Endothelial cell of umbilical vein (primary cell): ENCODE measurements around the gene AUTS2. TPM values are rescaled to one million over a fixed set of nuclear protein-coding genes. Genes with fewer than 3 reads are reported as not detected.

Source experiments
- BruUV-seq: library from RNA; stranded (reverse); fragments of 400-500 nt; replicated peaks from 2 replicates; lab custom pipeline; 2021; lab: Mats Ljungman, UMichigan
- CTCF ChIA-PET: fragments of 300-600, 350-600 bp; sonication (Branson Sonifier 250); formaldehyde crosslinking; loops from one replicate; lab custom pipeline; 2021; ENCODE audit warnings: antibody characterized with exemption, inconsistent platforms; lab: Charles Lee
- POLR2A ChIA-PET: fragments of 300-600, 350-600 bp; sonication (Branson Sonifier 250); formaldehyde crosslinking; loops from one replicate; lab custom pipeline; 2021; ENCODE audit warnings: antibody characterized with exemption, inconsistent platforms; lab: Charles Lee
- DNase-seq: peaks from one replicate; pipeline ENCODE4 v3.0.0-alpha.2; 2011; ENCODE audit warnings: low read depth, low spot score
- FAIRE-seq: peaks from 2 replicates; lab custom pipeline; 2011; peaks lifted over from hg19 to GRCh38; lab: Jason Lieb, UNC
- H2AFZ ChIP-seq: 2 replicates; pipeline ENCODE4 v1.6.0; 2012; ENCODE audit warnings: low read depth, low read length, control low read depth, inconsistent platforms
- H3K27ac ChIP-seq: 2 replicates; pipeline ENCODE4 v1.5.1; 2011; ENCODE audit warnings: low read depth, mild to moderate bottlenecking, control low read depth, low read length, moderate library complexity; ENCODE audit not compliant: insufficient read depth
- H3K27me3 ChIP-seq, 2 experiments: 2 replicates each; pipeline versions ENCODE4 v1.6.0 to v1.6.1; 2011; ENCODE audit warnings: low read length in 2 of 2, mixed read lengths in 1 of 2; ENCODE audit not compliant: control insufficient read depth in 2 of 2, insufficient read depth in 2 of 2
- H3K36me3 ChIP-seq, 2 experiments: 2 replicates in 1 of 2; 3 replicates in 1 of 2; pipeline ENCODE4 v1.5.1; 2011; ENCODE audit warnings: low read length in 2 of 2, mild to moderate bottlenecking in 1 of 2, moderate library complexity in 1 of 2; ENCODE audit not compliant: control insufficient read depth in 2 of 2, insufficient read depth in 2 of 2; ENCODE audit errors: extremely low read depth in 1 of 2
- H3K4me1 ChIP-seq: 3 replicates; pipeline ENCODE4 v1.5.1; 2011; ENCODE audit warnings: mild to moderate bottlenecking, low read length; ENCODE audit not compliant: control insufficient read depth, insufficient read depth; ENCODE audit errors: extremely low read depth
- H3K4me2 ChIP-seq: 2 replicates; pipeline ENCODE4 v1.6.1; 2011; ENCODE audit warnings: low read length, control low read depth, mixed read lengths; ENCODE audit not compliant: insufficient read depth
- H3K4me3 ChIP-seq, 3 experiments: fragments of 200-600 bp in 1 of 3; sonication (generic), shearing (Covaris generic) in 1 of 3; replicated peaks in 1 of 3; 2 replicates each; pipeline ENCODE4 v1.5.1; 2011 to 2016; ENCODE audit warnings: control low read depth in 3 of 3, low read length in 3 of 3, mild to moderate bottlenecking in 2 of 3, inconsistent platforms in 1 of 3, low read depth in 1 of 3, moderate library complexity in 1 of 3; ENCODE audit not compliant: insufficient read depth in 1 of 3
- H3K79me2 ChIP-seq: 2 replicates; pipeline ENCODE4 v1.6.0; 2012; ENCODE audit warnings: low read length, inconsistent platforms; ENCODE audit not compliant: control insufficient read depth, insufficient read depth
- H3K9ac ChIP-seq: replicated peaks from 2 replicates; pipeline ENCODE3; 2011; ENCODE audit warnings: low read length, control low read depth; ENCODE audit not compliant: insufficient read depth; ENCODE audit errors: extremely low read depth
- H3K9me1 ChIP-seq: replicated peaks from 3 replicates; pipeline ENCODE4 v1.6.0; 2011; ENCODE audit warnings: mild to moderate bottlenecking, low read length; ENCODE audit not compliant: control insufficient read depth, insufficient read depth; ENCODE audit errors: extremely low read depth
- H3K9me3 ChIP-seq: replicated peaks from 2 replicates; pipeline ENCODE4 v1.5.1; 2012; ENCODE audit warnings: low read length, inconsistent platforms; ENCODE audit not compliant: control insufficient read depth, insufficient read depth
- H4K20me1 ChIP-seq: replicated peaks from 2 replicates; pipeline ENCODE3; 2011; ENCODE audit warnings: mild to moderate bottlenecking, low read length; ENCODE audit not compliant: control insufficient read depth, insufficient read depth; ENCODE audit errors: extremely low read depth
- EZH2 ChIP-seq: IDR thresholded peaks from 2 replicates; pipeline ENCODE4 v1.6.1; 2012; ENCODE audit warnings: borderline replicate concordance, low read depth, mild to moderate bottlenecking, moderate library complexity, low read length, inconsistent platforms; ENCODE audit not compliant: severe bottlenecking
- FOS ChIP-seq: IDR thresholded peaks from 2 replicates; pipeline ENCODE4 v1.6.1; 2011; ENCODE audit warnings: mild to moderate bottlenecking, low read length, moderate library complexity, borderline replicate concordance; ENCODE audit not compliant: insufficient read depth
- GATA2 ChIP-seq: IDR thresholded peaks from 2 replicates; pipeline ENCODE4 v1.7.0; 2011; ENCODE audit warnings: low read depth, mild to moderate bottlenecking, moderate library complexity, mixed read lengths, low read length; ENCODE audit not compliant: insufficient read length, insufficient read depth
- JUN ChIP-seq: IDR thresholded peaks from 2 replicates; pipeline ENCODE4 v1.6.1; 2011; ENCODE audit warnings: borderline replicate concordance, low read depth; ENCODE audit not compliant: insufficient read length, insufficient read depth
- MYC ChIP-seq: IDR thresholded peaks from one replicate; pipeline ENCODE4 v1.6.1; 2011; ENCODE audit warnings: mild to moderate bottlenecking, low read depth, low read length
- POLR2A ChIP-seq: IDR thresholded peaks from 2 replicates; pipeline ENCODE4 v1.6.1; 2012; ENCODE audit warnings: low read depth, mild to moderate bottlenecking, control low read depth, low read length
- POLR2AphosphoS5 ChIP-seq: IDR thresholded peaks from 2 replicates; pipeline ENCODE4 v1.6.1; 2012; ENCODE audit warnings: low read depth, mild to moderate bottlenecking, control low read depth, low read length, moderate library complexity; ENCODE audit not compliant: insufficient read depth
- dilution Hi-C: fragments of 300-500 bp; cut with MboI; formaldehyde crosslinking; loops from one replicate; pipeline ENCODE4 v1.15.0; 2019; ENCODE audit warnings: low sequenced_read_pairs; ENCODE audit not compliant: extremely low pct_ligation_motif_present
- intact Hi-C: fragments of 100-400 bp; cut with micrococcal nuclease; formaldehyde crosslinking; loops from one replicate; pipeline ENCODE4 v1.10.0; 2022
- polyA plus RNA-seq, 4 experiments: library from polyadenylated mRNA; depleted of rRNA in 3 of 4; stranded (reverse) in 3 of 4; unstranded in 1 of 4; fragments of >200 nt; gene quantifications; 2 replicates each; pipeline versions ENCODE4 v1.2.1 to v1.2.3, GENCODE V29; 2011 to 2012; ENCODE audit warnings: missing spikeins in 1 of 4
- total RNA-seq: library from RNA; stranded (reverse); gene quantifications from 2 replicates; pipeline ENCODE4 v1.2.3, GENCODE V29; 2021
- TF ChIP-seq, protein P1 (sequence below): IDR thresholded peaks from 2 replicates; pipeline ENCODE4 v1.6.1; 2011; ENCODE audit not compliant: insufficient read depth, insufficient read length
- TF ChIP-seq, protein P2 (sequence below), 2 donors: IDR thresholded peaks; 1 replicate in 1 of 2; 2 replicates in 1 of 2; pipeline ENCODE4 v1.5.1; 2011; ENCODE audit warnings: low read length in 2 of 2, mild to moderate bottlenecking in 2 of 2, moderate library complexity in 2 of 2, control low read depth in 1 of 2, inconsistent platforms in 1 of 2, low read depth in 1 of 2; ENCODE audit not compliant: insufficient read depth in 1 of 2; ENCODE audit errors: extremely low read depth in 1 of 2

AUTS2 gene
- total and polyA plus RNA-seq, 2 donors (not counting 3 experiments of a cell fraction or from before 2014, with no cell fraction given) = 0.59 to 8.0 TPM

DNA sequence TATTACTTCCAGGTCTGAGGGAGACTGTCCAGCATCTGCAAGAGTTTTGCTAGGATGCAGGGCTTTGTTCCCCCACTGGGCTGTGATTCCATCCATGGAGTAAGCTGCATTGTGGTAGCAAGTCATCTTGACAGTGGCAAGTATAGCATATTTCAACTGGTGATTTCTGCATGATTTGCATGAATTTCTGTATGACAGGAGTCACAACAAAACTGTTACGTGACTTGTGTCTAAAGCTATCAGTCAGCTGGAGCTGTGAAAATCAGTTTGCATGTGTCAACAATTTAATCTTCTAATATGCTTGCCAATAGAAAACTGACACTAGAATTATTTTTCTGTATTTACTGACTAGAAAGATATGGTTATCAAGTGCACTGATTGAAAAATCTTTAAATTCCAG lies 344.3 kb downstream of the AUTS2 start:
- dilution Hi-C loops = no loop called here
- no peaks in the 10 kb centered on the region for H3K9me3 ChIP-seq
- H3K36me3 ChIP-seq = no peaks in the 10 kb centered on the region
- no peak for DNase-seq
- H3K4me2 ChIP-seq = no peak overlapping the region
- BruUV-seq = no TSS peak
- no peak overlapping the region for H3K4me3 ChIP-seq
- no peak overlapping the region for H3K27ac ChIP-seq
- POLR2A ChIA-PET = no interaction called here
- CTCF ChIA-PET = no interaction called here
- no peak overlapping the region for H2AFZ ChIP-seq
- H3K9ac ChIP-seq = no peak overlapping the region
- no peaks in the 10 kb centered on the region for H3K9me1 ChIP-seq
- no peak for FAIRE-seq
- intact Hi-C loops = no loop called here
- TF ChIP-seq MYC (no peak), JUN (no peak), FOS (no peak)
- no peaks in the 10 kb centered on the region for H3K79me2 ChIP-seq
- H3K27me3 ChIP-seq = no peaks in the 10 kb centered on the region
- no peaks in the 10 kb centered on the region for H4K20me1 ChIP-seq
- H3K4me1 ChIP-seq = no peaks in the 10 kb centered on the region

DNA sequence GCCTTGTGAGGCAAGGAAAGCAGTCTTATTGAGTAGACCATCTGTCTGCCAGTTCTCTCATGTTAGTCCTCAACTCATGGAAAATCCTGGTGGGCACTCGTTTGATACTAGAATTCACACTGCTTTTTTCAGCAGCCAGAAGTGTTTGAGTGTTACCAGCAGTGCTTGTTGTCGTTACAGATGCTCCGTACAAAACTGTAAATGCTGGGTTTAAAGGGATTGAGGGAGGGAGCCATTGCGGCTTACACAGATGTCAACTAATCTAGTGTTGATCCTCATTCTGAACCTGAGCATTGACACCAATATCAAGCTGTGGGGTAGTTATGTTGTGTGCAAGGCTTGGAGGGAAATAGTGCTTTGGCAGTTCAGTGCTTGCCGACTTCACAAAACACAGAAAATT lies 348.6 kb downstream of the AUTS2 start:
- ChIA-PET CTCF (no interaction called here), POLR2A (no interaction called here)
- Histone ChIP-seq H3K79me2 (no peaks in the 10 kb centered on the region), H3K27me3 (no peaks in the 10 kb centered on the region), H4K20me1 (no peaks in the 10 kb centered on the region), H3K4me3 (no peak overlapping the region), H3K9me1 (no peaks in the 10 kb centered on the region), H3K4me1 (no peaks in the 10 kb centered on the region), H3K9ac (no peak overlapping the region), H3K27ac (no peak overlapping the region), H2AFZ (no peak overlapping the region), H3K4me2 (no peak overlapping the region), H3K36me3 (no peaks in the 10 kb centered on the region), H3K9me3 (no peaks in the 10 kb centered on the region)
- intact Hi-C loops (no loop called here), dilution Hi-C loops (no loop called here)
- TF ChIP-seq JUN (no peak), POLR2AphosphoS5 (no peak), FOS (no peak), EZH2 (no peak), POLR2A (no peak), MYC (no peak), GATA2 (no peak)
- TF ChIP-seq, protein P1, sequence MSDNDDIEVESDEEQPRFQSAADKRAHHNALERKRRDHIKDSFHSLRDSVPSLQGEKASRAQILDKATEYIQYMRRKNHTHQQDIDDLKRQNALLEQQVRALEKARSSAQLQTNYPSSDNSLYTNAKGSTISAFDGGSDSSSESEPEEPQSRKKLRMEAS = no peak
- TF ChIP-seq, protein P2, sequence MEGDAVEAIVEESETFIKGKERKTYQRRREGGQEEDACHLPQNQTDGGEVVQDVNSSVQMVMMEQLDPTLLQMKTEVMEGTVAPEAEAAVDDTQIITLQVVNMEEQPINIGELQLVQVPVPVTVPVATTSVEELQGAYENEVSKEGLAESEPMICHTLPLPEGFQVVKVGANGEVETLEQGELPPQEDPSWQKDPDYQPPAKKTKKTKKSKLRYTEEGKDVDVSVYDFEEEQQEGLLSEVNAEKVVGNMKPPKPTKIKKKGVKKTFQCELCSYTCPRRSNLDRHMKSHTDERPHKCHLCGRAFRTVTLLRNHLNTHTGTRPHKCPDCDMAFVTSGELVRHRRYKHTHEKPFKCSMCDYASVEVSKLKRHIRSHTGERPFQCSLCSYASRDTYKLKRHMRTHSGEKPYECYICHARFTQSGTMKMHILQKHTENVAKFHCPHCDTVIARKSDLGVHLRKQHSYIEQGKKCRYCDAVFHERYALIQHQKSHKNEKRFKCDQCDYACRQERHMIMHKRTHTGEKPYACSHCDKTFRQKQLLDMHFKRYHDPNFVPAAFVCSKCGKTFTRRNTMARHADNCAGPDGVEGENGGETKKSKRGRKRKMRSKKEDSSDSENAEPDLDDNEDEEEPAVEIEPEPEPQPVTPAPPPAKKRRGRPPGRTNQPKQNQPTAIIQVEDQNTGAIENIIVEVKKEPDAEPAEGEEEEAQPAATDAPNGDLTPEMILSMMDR (IDR thresholded peaks at IDR 0.05; ENCODE audit: extremely low read depth in 1 of 2, insufficient read depth in 1 of 2, low read depth in 1 of 2, low read length in 2 of 2) = no peak
- no peak for DNase-seq
- FAIRE-seq = no peak
- BruUV-seq = no TSS peak
